Omental fat pad (tissue), 4 donors: ENCODE results near the gene EFCAB6. TPM values are rescaled to one million over a fixed set of nuclear protein-coding genes. Genes with fewer than 3 reads are reported as not detected.

Source experiments
- ATAC-seq: fragments of 150-250 bp; one replicate; pipeline ENCODE4 v1.9.1; 2016; ENCODE audit warnings: mild to moderate bottlenecking, moderate library complexity; ENCODE audit not compliant: low FRiP score
- DNase-seq: peaks from one replicate; pipeline ENCODE4 v3.0.0-alpha.2; 2019; ENCODE audit warnings: low spot score
- CTCF ChIP-seq, 3 donors: fragments of 450-650 bp; IDR thresholded peaks; one replicate each; pipeline ENCODE4 v1.5.1; 2016 to 2017; ENCODE audit warnings: antibody characterized with exemption in 3 of 3, mild to moderate bottlenecking in 3 of 3, moderate library complexity in 2 of 3
- total RNA-seq, 4 donors: library from RNA; depleted of rRNA; stranded (reverse); fragments of >200 nt; gene quantifications; one replicate each; pipeline ENCODE4 v1.1.0, GENCODE V29; 2016

EFCAB6 gene
- total RNA-seq, 4 donors from 2014 or later = 0.48 to 3.2 (median 1.9) TPM

GRCh38 chr22:43858156-43858895 is 46.2 kb upstream of the EFCAB6 start:
- ATAC-seq = no peak
- TF ChIP-seq CTCF (IDR thresholded peaks at IDR 0.05) = no peak
- DNase-seq = no peak

DNA sequence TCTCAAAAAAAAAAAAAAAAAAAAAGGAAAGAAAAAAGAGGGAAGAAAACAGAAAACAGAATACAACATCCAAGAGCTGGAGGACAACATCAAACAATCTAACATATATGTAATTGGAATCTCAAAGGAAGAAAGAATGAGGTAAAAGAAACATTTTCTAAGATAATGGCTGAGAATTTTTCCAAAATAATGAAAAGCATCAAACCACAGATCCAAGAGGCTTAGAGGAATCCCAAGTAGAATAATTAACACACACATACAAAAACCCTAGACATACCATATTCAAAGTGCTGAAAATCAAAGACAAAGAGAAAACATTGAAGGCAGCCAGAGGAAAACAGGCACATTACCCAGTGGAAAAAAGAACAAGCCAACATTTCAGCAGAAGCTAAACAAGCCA is 45.3 kb upstream of the EFCAB6 start:
- no peak for TF ChIP-seq CTCF (IDR thresholded peaks at IDR 0.05)
- DNase-seq = no peak
- ATAC-seq = no peak

DNA sequence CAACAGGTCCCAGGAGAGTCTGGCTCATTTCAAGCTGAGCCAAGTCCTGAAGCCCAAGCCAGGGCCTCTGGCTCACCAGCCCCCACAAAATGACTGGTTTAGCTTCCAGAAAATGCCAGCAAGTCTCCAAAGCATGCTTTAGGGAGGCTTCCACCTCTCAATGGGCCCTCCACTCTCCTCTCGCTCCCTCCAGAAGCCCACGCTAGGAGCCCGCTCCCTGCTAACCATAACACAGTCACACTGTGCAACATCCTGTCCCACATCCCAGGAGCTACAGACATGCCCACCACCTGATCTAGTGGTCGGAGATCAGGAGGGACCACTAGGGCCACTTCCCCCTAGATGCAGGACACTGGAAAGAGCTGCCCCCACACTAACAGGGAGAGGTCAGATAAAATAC is 43.3 kb upstream of the EFCAB6 start:
- no peak for TF ChIP-seq CTCF (IDR thresholded peaks at IDR 0.05)
- ATAC-seq (no peak), DNase-seq (no peak)

DNA sequence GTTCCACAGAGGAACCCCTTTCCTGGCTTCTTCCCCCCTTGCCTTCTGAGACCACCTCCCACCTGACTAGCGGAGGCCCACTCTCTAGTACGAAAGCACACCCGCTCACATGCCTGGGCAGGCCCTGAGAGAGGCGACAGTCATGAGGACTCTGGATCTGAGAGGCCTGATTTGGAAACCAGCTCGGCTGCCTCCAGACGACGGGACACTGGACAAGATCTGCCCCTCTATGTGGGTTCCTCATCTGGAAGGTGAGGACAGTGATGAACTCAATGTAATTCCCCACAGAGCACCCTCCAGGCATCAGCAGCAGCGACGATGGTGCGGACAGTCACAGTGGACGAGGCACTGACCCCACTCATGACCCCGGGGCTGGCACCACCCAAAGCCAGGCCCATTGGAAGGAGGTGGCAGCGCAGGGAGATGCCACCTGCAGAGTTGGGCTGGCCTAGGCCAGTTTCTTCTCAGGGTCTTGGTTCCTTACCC is 42.7 kb upstream of the EFCAB6 start:
- no peak for ATAC-seq
- TF ChIP-seq CTCF (IDR thresholded peaks at IDR 0.05) = no peak
- no peak for DNase-seq

GRCh38 chr22:43854121-43854785 is 42.1 kb upstream of the EFCAB6 start:
- no peak for TF ChIP-seq CTCF (IDR thresholded peaks at IDR 0.05)
- ATAC-seq (no peak), DNase-seq (no peak)

GRCh38 chr22:43853328-43853931 is 41.3 kb upstream of the EFCAB6 start:
- TF ChIP-seq CTCF (IDR thresholded peaks at IDR 0.05) = no peak
- ATAC-seq (no peak), DNase-seq (no peak)
